Measurements from ENCODE around the gene NTM. TPM values are rescaled to one million over a fixed set of nuclear protein-coding genes. Genes with fewer than 3 reads are reported as not detected.

The NTM gene
- total RNA-seq, 1 experiment from 2014 or later: not detected

- CTCF ChIA-PET: no interaction called here
- POLR2A ChIA-PET: no interaction called here
- Histone ChIP-seq H3K36me3 (ENCODE audit: control insufficient read depth in 1 of 2, insufficient read depth in 2 of 2, low read length in 2 of 2) (no peaks in the 10 kb centered on the region), H3K9me2 (ENCODE audit: insufficient read depth) (no peaks in the 10 kb centered on the region), H3K4me3 (replicated peaks in 1 of 2; ENCODE audit: low read depth in 1 of 2, low read length in 2 of 2) (no peak overlapping the region), H3K9me3 (ENCODE audit: control insufficient read depth in 1 of 2, insufficient read depth in 1 of 2, low read depth in 1 of 2, low read length in 2 of 2) (peaks cover 12 to 33% of the 10 kb centered on the region in 2 experiments; a peak in 2 of 4 replicates), H3K4me1 (ENCODE audit: control insufficient read depth in 1 of 2, insufficient read depth in 2 of 2, low read length in 2 of 2) (no peaks in the 10 kb centered on the region), H2AFZ (ENCODE audit: low read depth, low read length, poor library complexity, severe bottlenecking) (no peak overlapping the region), H3K9ac (ENCODE audit: low read length) (no peak overlapping the region), H3K27me3 (ENCODE audit: insufficient read depth, low read length) (no peaks in the 10 kb centered on the region), H4K20me1 (ENCODE audit: insufficient read depth) (no peaks in the 10 kb centered on the region), H3K27ac (ENCODE audit: low read depth, low read length) (no peak overlapping the region), H3K4me2 (ENCODE audit: low read length) (no peak overlapping the region), H3K79me2 (ENCODE audit: insufficient read depth, low read length) (no peaks in the 10 kb centered on the region)
- no TSS peak for BruUV-seq (replicated peaks)
- intact Hi-C loops (cut with micrococcal nuclease): no loop called here
- DNase-seq (ENCODE audit: low read depth, low spot score): no peak
- TF ChIP-seq ATF3 (IDR thresholded peaks at IDR 0.05) (no peak), CBX3 (IDR thresholded peaks at IDR 0.05; ENCODE audit: low read depth) (no peak), POLR2A (IDR thresholded peaks at IDR 0.05; ENCODE audit: borderline replicate concordance, extremely low read depth, insufficient read depth, insufficient read length) (no peak), SRF (IDR thresholded peaks at IDR 0.05; ENCODE audit: low read depth) (no peak), POLR2AphosphoS5 (IDR thresholded peaks at IDR 0.05; ENCODE audit: low read depth, low read length) (no peak), ZBTB33 (IDR thresholded peaks at IDR 0.05; ENCODE audit: extremely low read depth, insufficient replicate concordance, low read length) (no peak), YY1 (IDR thresholded peaks at IDR 0.05; ENCODE audit: extremely low read depth, insufficient replicate concordance, low read depth, low read length) (no peak), CEBPB (IDR thresholded peaks at IDR 0.05; ENCODE audit: low read depth) (no peak), SIN3A (IDR thresholded peaks at IDR 0.05; ENCODE audit: low read depth) (no peak), EZH2 (IDR thresholded peaks at IDR 0.05) (no peak), ZNF274 (IDR thresholded peaks at IDR 0.05; ENCODE audit: low read depth, low read length) (no peak), RAD21 (IDR thresholded peaks at IDR 0.05; ENCODE audit: low read depth) (no peak), EZH2phosphoT487 (IDR thresholded peaks at IDR 0.05; ENCODE audit: borderline replicate concordance) (no peak), FOSL1 (IDR thresholded peaks at IDR 0.05; ENCODE audit: low read depth) (no peak)
- TF ChIP-seq, protein P1, sequence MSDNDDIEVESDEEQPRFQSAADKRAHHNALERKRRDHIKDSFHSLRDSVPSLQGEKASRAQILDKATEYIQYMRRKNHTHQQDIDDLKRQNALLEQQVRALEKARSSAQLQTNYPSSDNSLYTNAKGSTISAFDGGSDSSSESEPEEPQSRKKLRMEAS (IDR thresholded peaks at IDR 0.05): no peak
- TF ChIP-seq, protein P2, sequence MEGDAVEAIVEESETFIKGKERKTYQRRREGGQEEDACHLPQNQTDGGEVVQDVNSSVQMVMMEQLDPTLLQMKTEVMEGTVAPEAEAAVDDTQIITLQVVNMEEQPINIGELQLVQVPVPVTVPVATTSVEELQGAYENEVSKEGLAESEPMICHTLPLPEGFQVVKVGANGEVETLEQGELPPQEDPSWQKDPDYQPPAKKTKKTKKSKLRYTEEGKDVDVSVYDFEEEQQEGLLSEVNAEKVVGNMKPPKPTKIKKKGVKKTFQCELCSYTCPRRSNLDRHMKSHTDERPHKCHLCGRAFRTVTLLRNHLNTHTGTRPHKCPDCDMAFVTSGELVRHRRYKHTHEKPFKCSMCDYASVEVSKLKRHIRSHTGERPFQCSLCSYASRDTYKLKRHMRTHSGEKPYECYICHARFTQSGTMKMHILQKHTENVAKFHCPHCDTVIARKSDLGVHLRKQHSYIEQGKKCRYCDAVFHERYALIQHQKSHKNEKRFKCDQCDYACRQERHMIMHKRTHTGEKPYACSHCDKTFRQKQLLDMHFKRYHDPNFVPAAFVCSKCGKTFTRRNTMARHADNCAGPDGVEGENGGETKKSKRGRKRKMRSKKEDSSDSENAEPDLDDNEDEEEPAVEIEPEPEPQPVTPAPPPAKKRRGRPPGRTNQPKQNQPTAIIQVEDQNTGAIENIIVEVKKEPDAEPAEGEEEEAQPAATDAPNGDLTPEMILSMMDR (IDR thresholded peaks at IDR 0.05 in 2 of 3, conservative IDR thresholded peaks at IDR 0.05 in 1 of 3; ENCODE audit: borderline replicate concordance in 1 of 3, insufficient read depth in 1 of 3, low read depth in 2 of 3, low read length in 2 of 3): no peak
- no peak for ATAC-seq
- RAD21 ChIA-PET (ENCODE audit: low non-redundant PET in 1 of 2, low total read pairs in 2 of 2, uncharacterized antibody in 2 of 2, unreplicated experiment in 2 of 2): no interaction called here
These were observed 666.5 kb downstream of the NTM start for GRCh38 chr11:132036746-132037466.

All from HCT116 (cell line).